ENCODE data around the gene TNFRSF19.

DNA sequence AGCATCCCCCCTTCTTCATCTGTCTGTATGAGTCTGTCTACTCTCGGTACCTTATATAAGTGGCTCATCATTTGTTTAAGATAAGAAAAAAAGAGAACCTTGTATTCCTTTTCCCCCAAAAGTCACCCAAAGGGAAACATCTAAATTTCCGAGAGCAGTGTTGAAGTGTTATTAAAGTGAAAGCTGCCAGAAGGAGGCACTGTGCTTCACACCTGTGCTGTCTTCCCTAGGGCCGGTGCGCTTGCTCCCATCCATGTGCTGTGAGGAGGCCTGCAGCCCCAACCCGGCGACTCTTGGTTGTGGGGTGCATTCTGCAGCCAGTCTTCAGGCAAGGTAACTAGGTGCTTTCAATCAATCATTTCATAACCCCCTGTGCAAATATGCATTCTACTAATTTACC is 97.5 kb downstream of the TNFRSF19 start:
- TF ChIP-seq, protein P1, sequence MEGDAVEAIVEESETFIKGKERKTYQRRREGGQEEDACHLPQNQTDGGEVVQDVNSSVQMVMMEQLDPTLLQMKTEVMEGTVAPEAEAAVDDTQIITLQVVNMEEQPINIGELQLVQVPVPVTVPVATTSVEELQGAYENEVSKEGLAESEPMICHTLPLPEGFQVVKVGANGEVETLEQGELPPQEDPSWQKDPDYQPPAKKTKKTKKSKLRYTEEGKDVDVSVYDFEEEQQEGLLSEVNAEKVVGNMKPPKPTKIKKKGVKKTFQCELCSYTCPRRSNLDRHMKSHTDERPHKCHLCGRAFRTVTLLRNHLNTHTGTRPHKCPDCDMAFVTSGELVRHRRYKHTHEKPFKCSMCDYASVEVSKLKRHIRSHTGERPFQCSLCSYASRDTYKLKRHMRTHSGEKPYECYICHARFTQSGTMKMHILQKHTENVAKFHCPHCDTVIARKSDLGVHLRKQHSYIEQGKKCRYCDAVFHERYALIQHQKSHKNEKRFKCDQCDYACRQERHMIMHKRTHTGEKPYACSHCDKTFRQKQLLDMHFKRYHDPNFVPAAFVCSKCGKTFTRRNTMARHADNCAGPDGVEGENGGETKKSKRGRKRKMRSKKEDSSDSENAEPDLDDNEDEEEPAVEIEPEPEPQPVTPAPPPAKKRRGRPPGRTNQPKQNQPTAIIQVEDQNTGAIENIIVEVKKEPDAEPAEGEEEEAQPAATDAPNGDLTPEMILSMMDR (conservative IDR thresholded peaks at IDR 0.05 in 1 of 2, IDR thresholded peaks at IDR 0.05 in 1 of 2; ENCODE audit: extremely low read depth in 1 of 2, insufficient read depth in 1 of 2, low read depth in 1 of 2, low read length in 2 of 2), result peak in 1 of 2 donors; percentile 6
- no peak for TF ChIP-seq EZH2 (IDR thresholded peaks at IDR 0.05; ENCODE audit: borderline replicate concordance, low read length)

Data from mammary epithelial cell (primary cell).